Measurements from ENCODE around the gene SIGLEC15. TPM values are rescaled to one million over a fixed set of nuclear protein-coding genes. Genes with fewer than 3 reads are reported as not detected.
"Not testable (repeated sequence)": the region's sequence is repeated elsewhere in the genome, so short reads cannot be mapped to it uniquely, and the experiment has no call there.

SIGLEC15 gene
- total RNA-seq, 6 donors from 2014 or later: 0.44 to 0.59 (median 0.52) TPM; not detected in 3

GRCh38 chr18:45820106-45820745 is 5.2 kb upstream of the SIGLEC15 start:
- ATAC-seq (ENCODE audit: low FRiP score in 2 of 2): no peak
- TF ChIP-seq CTCF (IDR thresholded peaks at IDR 0.05): no peak
- no peak for DNase-seq
- H3K4me3 ChIP-seq: no peak overlapping the region
- H3K27ac ChIP-seq: no peak overlapping the region
- WGBS, 2 donors: 68 to 71% methylated on average over 2 to 3 of the region's 3 CpGs
- no peaks in the 10 kb centered on the region for H3K9me3 ChIP-seq
- no peaks in the 10 kb centered on the region for H3K36me3 ChIP-seq
- no peaks in the 10 kb centered on the region for H3K27me3 ChIP-seq
- peaks cover 0 to 9% (median 3%) of the 10 kb centered on the region in 4 donors for H3K4me1 ChIP-seq

GRCh38 chr18:45821026-45821425 is 4.4 kb upstream of the SIGLEC15 start:
- Histone ChIP-seq H3K27ac (no peak overlapping the region), H3K27me3 (no peaks in the 10 kb centered on the region), H3K4me3 (no peak overlapping the region), H3K36me3 (no peaks in the 10 kb centered on the region), H3K9me3 (no peaks in the 10 kb centered on the region), H3K4me1 (peaks cover 0 to 16% (median 3%) of the 10 kb centered on the region in 4 donors)
- WGBS, 2 donors: 52 to 73% methylated on average over 2 of the region's 2 CpGs
- no peak for TF ChIP-seq POLR2AphosphoS5 (IDR thresholded peaks at IDR 0.05)
- no peak for TF ChIP-seq EP300 (IDR thresholded peaks at IDR 0.05)
- no peak for TF ChIP-seq CTCF (IDR thresholded peaks at IDR 0.05)
- TF ChIP-seq POLR2A (IDR thresholded peaks at IDR 0.05): no peak
- DNase-seq: no peak
- ATAC-seq (ENCODE audit: low FRiP score in 2 of 2): no peak

- ATAC-seq (ENCODE audit: low FRiP score in 2 of 2) (no peak), DNase-seq (no peak)
- peaks cover 0 to 16% (median 3%) of the 10 kb centered on the region in 4 donors for H3K4me1 ChIP-seq
- H3K27me3 ChIP-seq: no peaks in the 10 kb centered on the region
- H3K36me3 ChIP-seq: no peaks in the 10 kb centered on the region
- WGBS, 2 donors: 67 to 88% methylated on average over 1 of the region's 1 CpG
- H3K9me3 ChIP-seq: no peaks in the 10 kb centered on the region
- no peak overlapping the region for H3K27ac ChIP-seq
- no peak for TF ChIP-seq POLR2AphosphoS5 (IDR thresholded peaks at IDR 0.05)
- TF ChIP-seq POLR2A (IDR thresholded peaks at IDR 0.05): no peak
- no peak for TF ChIP-seq EP300 (IDR thresholded peaks at IDR 0.05)
- H3K4me3 ChIP-seq: no peak overlapping the region
Observed at GRCh38 chr18:45821711-45822110, 3.8 kb upstream of the SIGLEC15 start.

- Histone ChIP-seq H3K4me3 (no peak overlapping the region), H3K36me3 (no peaks in the 10 kb centered on the region), H3K27me3 (no peaks in the 10 kb centered on the region), H3K4me1 (peaks cover 20 to 35% (median 22%) of the 10 kb centered on the region in 4 donors), H3K27ac (no peak overlapping the region), H3K9me3 (no peaks in the 10 kb centered on the region)
- 78 to 83% methylated on average over 4 of the region's 4 CpGs for WGBS, 2 donors
- TF ChIP-seq EP300 (IDR thresholded peaks at IDR 0.05) (no peak), POLR2AphosphoS5 (IDR thresholded peaks at IDR 0.05) (no peak), CTCF (IDR thresholded peaks at IDR 0.05) (no peak), POLR2A (IDR thresholded peaks at IDR 0.05) (no peak)
- DNase-seq (no peak), ATAC-seq (ENCODE audit: low FRiP score in 2 of 2) (no peak)
Observed at GRCh38 chr18:45826084-45826483, 609 bp downstream of the SIGLEC15 start.

- WGBS, 2 donors: 87 to 93% methylated on average over 4 of the region's 4 CpGs
- not testable (repeated sequence) for ATAC-seq (ENCODE audit: low FRiP score in 2 of 2); H3K27ac ChIP-seq; H3K9me3 ChIP-seq; H3K27me3 ChIP-seq; H3K4me3 ChIP-seq; DNase-seq; H3K36me3 ChIP-seq
- peaks cover 20 to 35% (median 22%) of the 10 kb centered on the region in 4 donors for H3K4me1 ChIP-seq
Observed at GRCh38 chr18:45826716-45827115, 1.2 kb downstream of the SIGLEC15 start.
